Activated naive CD8-positive, alpha-beta T cell treated with anti-CD3 and anti-CD28 coated beads, Interleukin-2, amount 10 ng/mL, durations not matched to agents 7 days and 5 days (primary cell): Measurements from ENCODE around the gene ING5. TPM values are rescaled to one million over a fixed set of nuclear protein-coding genes. Genes with fewer than 3 reads are reported as not detected.

ENCODE experiments used
- ATAC-seq: fragments of 150-1000 bp; cut with Tn5 transposase; one replicate; pipeline ENCODE4 v1.10.0; 2021; ENCODE audit warnings: low read depth, moderate library complexity
- POLR2A ChIA-PET: fragments of 350-600 bp; sonication (Branson Sonifier 250); formaldehyde crosslinking; loops from one replicate; lab custom pipeline; 2021; ENCODE audit warnings: antibody characterized with exemption; lab: Charles Lee
- DNase-seq: peaks from one replicate; pipeline ENCODE4 v3.0.0; 2021
- H3K27ac Mint-ChIP-seq: one replicate; pipeline ENCODE4 v1.8.0; 2022; ENCODE audit warnings: mild to moderate bottlenecking, mixed read lengths
- H3K27me3 Mint-ChIP-seq: one replicate; pipeline ENCODE4 v1.8.0; 2022; ENCODE audit warnings: mild to moderate bottlenecking, moderate library complexity, mixed read lengths
- H3K36me3 Mint-ChIP-seq: one replicate; pipeline ENCODE4 v1.8.0; 2021; ENCODE audit warnings: mild to moderate bottlenecking, mixed read lengths
- H3K4me1 Mint-ChIP-seq: one replicate; pipeline ENCODE4 v1.8.0; 2021; ENCODE audit warnings: mixed read lengths
- H3K4me3 Mint-ChIP-seq: one replicate; pipeline ENCODE4 v1.8.0; 2022; ENCODE audit warnings: mild to moderate bottlenecking, moderate library complexity, mixed read lengths
- H3K9me3 Mint-ChIP-seq: one replicate; pipeline ENCODE4 v1.8.0; 2021; ENCODE audit warnings: mixed read lengths
- total RNA-seq, 2 experiments: library from RNA; stranded (reverse); gene quantifications; one replicate each; pipeline ENCODE4 v1.2.3, GENCODE V29; 2021

The ING5 gene
- total RNA-seq, 2 experiments from 2014 or later: 52.1 to 54.3 TPM

GRCh38 chr2:241702155-241703031 lies 554 bp downstream of the ING5 start:
- peak overlapping the region; percentile 79 for H3K27ac Mint-ChIP-seq
- peak overlapping the region; percentile 86 for H3K4me3 Mint-ChIP-seq
- DNase-seq (peak; percentile 94), ATAC-seq (peak; percentile 74)
- H3K9me3 Mint-ChIP-seq: peaks cover 2% of the 10 kb centered on the region
- peaks cover 15% of the 10 kb centered on the region for H3K4me1 Mint-ChIP-seq
- no peaks in the 10 kb centered on the region for H3K27me3 Mint-ChIP-seq
- POLR2A ChIA-PET: interaction anchor here (0.8 to 4.1 kb wide), 15 partner anchors 10 to 1116 kb away, joined by 3 to 62 read pairs (median 3); partner anchors contain the start of genes ATG4B, D2HGDH, DTYMK and PASK
- H3K36me3 Mint-ChIP-seq: peaks cover 23% of the 10 kb centered on the region

DNA sequence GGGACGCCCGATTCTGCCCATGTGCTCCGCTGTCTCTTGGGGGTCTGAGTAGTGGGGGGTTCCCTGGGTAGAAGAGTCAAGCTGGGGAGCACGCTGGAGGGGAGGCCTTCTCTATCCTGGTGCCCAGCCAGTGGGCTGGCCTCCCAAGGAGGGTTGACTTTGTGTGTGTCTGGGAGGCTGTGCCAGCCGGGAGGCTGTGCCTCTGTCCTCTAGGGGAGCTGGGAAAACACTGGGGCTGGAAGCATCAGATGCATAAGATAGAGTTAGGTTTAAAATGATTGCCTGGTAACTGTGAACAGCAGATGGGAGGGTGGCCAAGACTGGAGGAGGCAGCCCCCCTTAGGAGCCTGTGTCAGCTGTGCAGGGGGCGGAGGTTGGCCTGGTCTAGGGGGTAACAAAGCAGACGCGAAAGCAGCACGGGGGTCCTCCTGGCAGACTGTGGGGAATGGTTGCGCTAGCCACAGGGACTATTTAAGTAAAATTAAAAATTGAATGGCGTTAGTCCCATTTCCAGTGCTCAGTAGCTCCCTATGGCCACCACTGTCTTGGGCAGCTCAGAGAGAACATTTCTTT lies 1.3 kb downstream of the ING5 start:
- H3K9me3 Mint-ChIP-seq: peaks cover 2% of the 10 kb centered on the region
- H3K4me3 Mint-ChIP-seq: peak overlapping the region; percentile 86
- H3K4me1 Mint-ChIP-seq: peaks cover 15% of the 10 kb centered on the region
- H3K27me3 Mint-ChIP-seq: no peaks in the 10 kb centered on the region
- peaks cover 30% of the 10 kb centered on the region for H3K36me3 Mint-ChIP-seq
- ATAC-seq: no peak
- DNase-seq: no peak
- POLR2A ChIA-PET: interaction anchor here (0.8 to 4.1 kb wide), 6 partner anchors 10 to 175 kb away, joined by 3 to 62 read pairs (median 6); partner anchors contain the start of genes ATG4B, D2HGDH and DTYMK
- H3K27ac Mint-ChIP-seq: peak overlapping the region; percentile 79

- ATAC-seq: no peak
- POLR2A ChIA-PET: interaction anchor here (1.0 kb wide), 1 partner anchor 18 kb away, joined by 4 read pairs; no protein-coding TSS in a partner anchor
- peaks cover 10% of the 10 kb centered on the region for H3K4me1 Mint-ChIP-seq
- peaks cover 43% of the 10 kb centered on the region for H3K36me3 Mint-ChIP-seq
- peaks cover 2% of the 10 kb centered on the region for H3K9me3 Mint-ChIP-seq
- H3K4me3 Mint-ChIP-seq: no peak overlapping the region
- H3K27ac Mint-ChIP-seq: no peak overlapping the region
- no peaks in the 10 kb centered on the region for H3K27me3 Mint-ChIP-seq
- DNase-seq: no peak
These were observed 4.7 kb downstream of the ING5 start for GRCh38 chr2:241706537-241706936.

DNA sequence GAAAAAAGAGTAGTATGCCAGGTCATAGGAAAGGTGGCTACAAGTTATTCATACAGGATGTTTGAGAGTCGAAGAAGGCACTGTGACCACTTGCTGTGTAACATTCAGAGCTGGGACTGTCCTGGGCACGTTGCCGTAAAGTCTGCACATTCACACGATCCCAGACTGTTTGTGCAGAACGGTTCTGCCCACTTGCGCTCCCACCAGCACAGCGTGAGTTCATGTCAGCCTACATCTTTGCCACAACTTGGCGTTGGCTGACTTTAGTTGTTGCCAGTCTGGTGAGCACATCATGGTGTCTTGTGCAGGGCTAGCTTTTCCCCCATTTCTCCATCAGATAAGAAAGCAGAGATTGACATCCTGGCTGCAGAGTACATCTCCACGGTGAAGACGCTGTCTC lies 7.0 kb downstream of the ING5 start:
- POLR2A ChIA-PET: interaction anchor here (0.7 to 1.2 kb wide), 2 partner anchors 22 to 150 kb away, joined by 4 to 8 read pairs; partner anchors contain the start of gene DTYMK
- Mint-ChIP-seq H3K4me3 (no peak overlapping the region), H3K27ac (no peak overlapping the region), H3K4me1 (no peaks in the 10 kb centered on the region), H3K9me3 (peaks cover 2% of the 10 kb centered on the region), H3K27me3 (no peaks in the 10 kb centered on the region), H3K36me3 (peaks cover 47% of the 10 kb centered on the region)
- ATAC-seq (no peak), DNase-seq (no peak)

DNA sequence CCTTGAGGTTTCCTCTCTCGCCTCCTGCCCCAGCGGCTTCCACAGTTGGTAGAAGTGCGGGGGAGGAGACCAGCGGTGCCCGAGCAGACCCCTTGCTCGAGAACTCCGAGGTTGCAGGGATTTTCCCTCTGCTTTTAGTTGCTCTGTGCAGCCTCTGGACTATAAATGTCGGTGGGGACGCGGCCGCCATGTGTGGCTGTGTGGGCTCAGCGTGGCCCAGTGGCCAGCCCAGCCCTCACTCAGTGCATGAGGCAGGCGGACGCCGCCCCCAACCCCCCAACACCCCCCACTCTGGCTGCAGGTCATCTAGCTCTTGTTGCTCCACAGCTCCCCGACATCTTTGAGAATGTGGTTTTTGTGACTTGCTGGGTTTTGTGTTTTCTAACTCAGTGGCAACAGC lies 17.3 kb downstream of the ING5 start:
- Mint-ChIP-seq H3K36me3 (peaks cover 37% of the 10 kb centered on the region), H3K4me1 (no peaks in the 10 kb centered on the region), H3K9me3 (peaks cover 3% of the 10 kb centered on the region), H3K27me3 (no peaks in the 10 kb centered on the region), H3K4me3 (no peak overlapping the region), H3K27ac (no peak overlapping the region)
- POLR2A ChIA-PET: interaction anchor here (0.5 kb wide), 1 partner anchor 162 kb away, joined by 3 read pairs; no protein-coding TSS in a partner anchor
- no peak for DNase-seq
- ATAC-seq: no peak

DNA sequence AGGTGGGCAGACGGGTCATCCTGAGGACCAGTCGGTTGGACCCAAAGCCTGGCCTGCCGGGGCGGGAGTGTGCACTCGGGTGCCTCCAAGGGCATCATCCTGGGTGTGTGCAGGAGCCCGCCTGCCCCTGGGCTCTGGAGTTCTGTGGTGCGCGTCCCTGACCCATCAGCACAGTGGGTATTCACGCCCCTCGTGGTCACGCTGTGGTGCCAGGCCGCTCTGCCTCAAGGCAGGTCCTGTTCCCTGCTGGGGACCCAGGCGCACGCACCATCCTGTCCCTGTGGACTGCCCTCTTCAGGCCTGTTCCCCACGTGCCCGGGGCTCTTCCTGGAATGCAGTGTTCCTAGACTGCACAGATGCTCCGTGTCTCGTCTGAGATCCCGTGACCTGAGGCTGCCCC lies 18.3 kb downstream of the ING5 start:
- no peak for ATAC-seq
- H3K36me3 Mint-ChIP-seq: peaks cover 34% of the 10 kb centered on the region
- POLR2A ChIA-PET: no interaction called here

DNA sequence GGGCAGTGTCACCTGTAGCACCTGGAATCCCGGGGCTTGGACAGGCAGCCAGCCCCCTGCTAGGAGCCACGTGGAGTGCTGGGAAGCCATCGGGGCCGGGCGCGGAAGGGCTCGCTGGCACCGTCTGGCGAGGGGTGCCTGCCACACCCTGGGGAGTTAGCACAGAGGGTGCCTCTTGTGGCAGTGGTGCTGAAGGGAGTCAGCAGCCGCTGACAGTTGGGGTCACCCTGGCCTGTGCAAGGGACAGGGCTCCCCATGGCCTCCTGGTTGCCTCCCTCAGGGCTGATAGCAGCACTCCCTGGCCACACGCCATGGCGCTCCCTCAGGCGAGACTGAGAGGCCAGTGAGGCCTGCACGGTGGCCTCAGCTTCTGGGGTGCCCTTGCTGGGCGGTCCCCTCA lies 18.7 kb downstream of the ING5 start:
- POLR2A ChIA-PET: no interaction called here
- ATAC-seq: no peak
- Mint-ChIP-seq H3K4me3 (no peak overlapping the region), H3K27ac (no peak overlapping the region), H3K9me3 (peaks cover 3% of the 10 kb centered on the region), H3K27me3 (no peaks in the 10 kb centered on the region), H3K4me1 (no peaks in the 10 kb centered on the region), H3K36me3 (peaks cover 34% of the 10 kb centered on the region)
- DNase-seq: no peak

More for the DNA sequence above, 18.3 kb downstream of the ING5 start:
- Mint-ChIP-seq H3K4me3 (no peak overlapping the region), H3K9me3 (peaks cover 3% of the 10 kb centered on the region), H3K27me3 (no peaks in the 10 kb centered on the region), H3K4me1 (no peaks in the 10 kb centered on the region), H3K27ac (no peak overlapping the region)
- no peak for DNase-seq

GRCh38 chr2:241721852-241722251 lies 20.0 kb downstream of the ING5 start:
- POLR2A ChIA-PET: no interaction called here
- no peak overlapping the region for H3K27ac Mint-ChIP-seq
- peaks cover 3% of the 10 kb centered on the region for H3K9me3 Mint-ChIP-seq

GRCh38 chr2:241722896-241723454 lies 21.1 kb downstream of the ING5 start:
- H3K4me3 Mint-ChIP-seq: no peak overlapping the region
- H3K36me3 Mint-ChIP-seq: peaks cover 28% of the 10 kb centered on the region
- no peaks in the 10 kb centered on the region for H3K27me3 Mint-ChIP-seq
- no peak for ATAC-seq
- H3K4me1 Mint-ChIP-seq: no peaks in the 10 kb centered on the region
- H3K9me3 Mint-ChIP-seq: peaks cover 3% of the 10 kb centered on the region
- POLR2A ChIA-PET: no interaction called here
- no peak overlapping the region for H3K27ac Mint-ChIP-seq
- DNase-seq: no peak

More at GRCh38 chr2:241721852-241722251, 20.0 kb downstream of the ING5 start:
- Mint-ChIP-seq H3K36me3 (peaks cover 28% of the 10 kb centered on the region), H3K4me3 (no peak overlapping the region), H3K4me1 (no peaks in the 10 kb centered on the region), H3K27me3 (no peaks in the 10 kb centered on the region)
- no peak for DNase-seq
- ATAC-seq: no peak

- Mint-ChIP-seq H3K4me3 (no peak overlapping the region), H3K27ac (no peak overlapping the region), H3K36me3 (peaks cover 26% of the 10 kb centered on the region), H3K27me3 (no peaks in the 10 kb centered on the region), H3K9me3 (peaks cover 3% of the 10 kb centered on the region), H3K4me1 (no peaks in the 10 kb centered on the region)
- POLR2A ChIA-PET: interaction anchor here (0.9 kb wide), 1 partner anchor 9 kb away, joined by 5 read pairs; no protein-coding TSS in a partner anchor
- DNase-seq: no peak
- ATAC-seq: no peak
These were observed 22.6 kb downstream of the ING5 start for GRCh38 chr2:241724259-241724974.

DNA sequence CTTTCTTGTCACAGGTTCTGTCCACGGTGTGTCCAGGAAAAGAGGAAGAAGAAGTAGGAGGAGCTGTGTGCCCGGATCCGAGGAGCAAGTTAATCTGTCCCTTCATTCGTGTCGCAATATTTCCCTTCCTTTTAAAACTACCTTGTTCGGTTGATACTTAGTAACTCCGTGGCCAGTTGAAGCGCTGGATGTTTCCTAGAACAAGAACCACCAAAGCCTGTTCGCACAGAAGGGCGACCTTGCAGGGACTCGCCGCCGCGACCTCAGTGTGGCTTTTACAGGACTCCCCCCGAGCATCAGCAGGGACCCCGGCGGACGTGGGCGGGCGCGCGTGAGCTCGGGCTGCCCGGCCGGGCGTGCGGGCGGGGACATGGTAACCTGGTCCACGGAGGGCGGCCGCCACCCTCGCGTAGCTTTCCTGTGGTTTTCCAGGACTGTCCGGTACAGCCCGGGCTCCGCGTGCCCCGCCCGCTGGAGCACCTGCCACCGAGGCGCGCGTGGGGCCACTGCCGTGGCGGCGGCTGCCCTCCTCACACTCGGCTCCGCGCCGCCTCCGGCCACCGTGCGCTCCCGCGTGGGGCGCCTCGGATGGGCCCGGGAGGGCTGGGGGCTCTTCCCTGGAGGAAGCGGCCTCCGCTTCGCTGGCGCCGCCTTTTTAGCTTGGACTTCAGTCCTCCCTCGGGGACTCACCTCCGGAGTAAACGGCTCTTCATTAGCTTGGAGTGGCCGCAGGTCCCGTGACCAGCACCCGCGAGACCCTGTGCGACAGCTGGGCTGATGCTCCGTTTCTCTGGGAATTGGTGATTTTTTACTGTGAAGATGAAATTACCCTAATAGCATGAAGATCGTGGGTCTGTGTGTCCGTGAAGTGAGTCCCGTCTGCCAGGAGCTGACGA lies 23.4 kb downstream of the ING5 start:
- Mint-ChIP-seq H3K4me1 (no peaks in the 10 kb centered on the region), H3K27ac (no peak overlapping the region), H3K4me3 (no peak overlapping the region), H3K27me3 (no peaks in the 10 kb centered on the region), H3K36me3 (peaks cover 26% of the 10 kb centered on the region), H3K9me3 (peaks cover 3% of the 10 kb centered on the region)
- no peak for DNase-seq
- no peak for ATAC-seq
- POLR2A ChIA-PET: interaction anchor here (0.9 kb wide), 1 partner anchor 8 kb away, joined by 5 read pairs; no protein-coding TSS in a partner anchor

- peaks cover 8% of the 10 kb centered on the region for H3K4me1 Mint-ChIP-seq
- ATAC-seq: no peak
- no peaks in the 10 kb centered on the region for H3K27me3 Mint-ChIP-seq
- POLR2A ChIA-PET: no interaction called here
- H3K4me3 Mint-ChIP-seq: no peak overlapping the region
- H3K9me3 Mint-ChIP-seq: peaks cover 3% of the 10 kb centered on the region
- no peak overlapping the region for H3K27ac Mint-ChIP-seq
- DNase-seq: no peak
- H3K36me3 Mint-ChIP-seq: peaks cover 22% of the 10 kb centered on the region
These were observed 24.6 kb downstream of the ING5 start for GRCh38 chr2:241726459-241726858.
